ENCODE measurements around the gene ZFAND2A.
"Not testable (repeated sequence)": the region's sequence is repeated elsewhere in the genome, so short reads cannot be mapped to it uniquely, and the experiment has no call there.

- not testable (repeated sequence) for TF ChIP-seq POLR2A (IDR thresholded peaks at IDR 0.05; ENCODE audit: low read length); GATA1 (IDR thresholded peaks at IDR 0.05; ENCODE audit: low read depth, low read length)
Observed at GRCh38 chr7:1115171-1116045, 44.6 kb downstream of the ZFAND2A start.

Data from erythroblast (primary cell).